GM12878 (cell line): ENCODE results near the gene TSSK3. TPM values are rescaled to one million over a fixed set of nuclear protein-coding genes. Genes with fewer than 3 reads are reported as not detected.

Experiments used
- ATAC-seq: fragments of 200-7000 bp; cut with Tn5 transposase; 3 replicates; pipeline ENCODE4 v1.9.1; 2020; ENCODE audit warnings: mild to moderate bottlenecking, moderate library complexity
- BruUV-seq: library from RNA; stranded (reverse); fragments of 400-500 nt; replicated peaks from 2 replicates; lab custom pipeline; 2021; lab: Mats Ljungman, UMichigan
- CTCF ChIA-PET: fragments of 300-600 bp; sonication (Branson Sonifier 250); formaldehyde crosslinking; extraction: SDS; loops from one replicate; lab custom pipeline; 2021; ENCODE audit warnings: inconsistent platforms; lab: Yijun Ruan, JAX
- POLR2A ChIA-PET: fragments of 350-600 bp; formaldehyde crosslinking; extraction: SDS; loops from one replicate; lab custom pipeline; 2021; ENCODE audit warnings: inconsistent platforms; lab: Charles Lee
- RAD21 ChIA-PET: fragments of 300-600 bp; sonication (Branson Sonifier 250); formaldehyde crosslinking; loops from one replicate; lab custom pipeline; 2023; ENCODE audit warnings: antibody characterized with exemption; ENCODE audit not compliant: unreplicated experiment; lab: Charles Lee
- SMC1A ChIA-PET: fragments of 300-600 bp; sonication (Branson Sonifier 250); formaldehyde crosslinking; loops from one replicate; lab custom pipeline; 2023; ENCODE audit not compliant: unreplicated experiment, uncharacterized antibody; lab: Charles Lee
- DNase-seq: peaks from one replicate; pipeline ENCODE4 v3.0.0-alpha.2; 2011; ENCODE audit warnings: low read depth, low spot score
- FAIRE-seq: peaks from 3 replicates; lab custom pipeline; 2011; peaks lifted over from hg19 to GRCh38; lab: Jason Lieb, UNC
- H2AFZ ChIP-seq: 2 replicates; pipeline ENCODE4 v1.6.0; 2011; ENCODE audit warnings: low read depth, low read length, control low read depth; ENCODE audit not compliant: control insufficient read depth
- H3K27ac ChIP-seq: 2 replicates; pipeline ENCODE4 v1.5.1; 2011; ENCODE audit warnings: control low read depth; ENCODE audit not compliant: control insufficient read depth, insufficient read depth
- H3K27me3 ChIP-seq, 2 experiments: replicated peaks in 1 of 2; 2 replicates each; pipeline versions ENCODE4 v1.6.0 to v1.6.1; 2011; ENCODE audit warnings: low read length in 1 of 2; ENCODE audit not compliant: control insufficient read depth in 2 of 2, insufficient read depth in 2 of 2
- H3K36me3 ChIP-seq, 2 experiments: 2 replicates each; pipeline ENCODE4 v1.5.1; 2011; ENCODE audit warnings: low read length in 1 of 2; ENCODE audit not compliant: control insufficient read depth in 2 of 2, insufficient read depth in 2 of 2
- H3K4me1 ChIP-seq: 2 replicates; pipeline ENCODE4 v1.6.1; 2011; ENCODE audit warnings: mild to moderate bottlenecking, low read length, moderate library complexity, mixed read lengths; ENCODE audit not compliant: control insufficient read depth, insufficient read depth
- H3K4me2 ChIP-seq: 2 replicates; pipeline ENCODE4 v1.6.0; 2011; ENCODE audit warnings: control low read depth; ENCODE audit not compliant: control insufficient read depth, insufficient read depth
- H3K4me3 ChIP-seq: fragments of 200-600 bp; sonication (generic); 2 replicates; pipeline ENCODE4 v1.5.1; 2016
- H3K79me2 ChIP-seq: 2 replicates; pipeline ENCODE4 v1.6.0; 2011; ENCODE audit warnings: low read length; ENCODE audit not compliant: control insufficient read depth, insufficient read depth
- H3K9ac ChIP-seq: 2 replicates; pipeline ENCODE4 v1.8.0; 2011; ENCODE audit warnings: low read length, control low read depth, mixed read lengths; ENCODE audit not compliant: control insufficient read depth, insufficient read depth
- H3K9me3 ChIP-seq: replicated peaks from 3 replicates; pipeline ENCODE4 v1.5.1; 2011; ENCODE audit warnings: mild to moderate bottlenecking, low read length; ENCODE audit not compliant: control insufficient read depth, insufficient read depth
- H4K20me1 ChIP-seq: 2 replicates; pipeline ENCODE4 v1.6.0; 2011; ENCODE audit not compliant: control insufficient read depth, insufficient read depth
- BCL11A ChIP-seq: IDR thresholded peaks from 2 replicates; pipeline ENCODE4 v1.6.1; 2011; ENCODE audit warnings: low read depth, low read length
- CHD4 ChIP-seq: fragments of 200-600 bp; sonication (generic); IDR thresholded peaks from 2 replicates; pipeline ENCODE4 v1.6.1; 2016; ENCODE audit warnings: mild to moderate bottlenecking
- E2F4 ChIP-seq: IDR thresholded peaks from 2 replicates; pipeline ENCODE4 v1.6.1; 2012; ENCODE audit warnings: low read depth, low read length, improper control_type of control experiment
- E2F8 ChIP-seq: fragments of 450-650 bp; IDR thresholded peaks from 2 replicates; pipeline ENCODE4 v1.6.1; 2018; ENCODE audit warnings: mild to moderate bottlenecking, low read depth, moderate library complexity; ENCODE audit not compliant: partially characterized antibody
- NR2F1 ChIP-seq: fragments of 450-650 bp; conservative IDR thresholded peaks from 2 replicates; pipeline ENCODE4 v1.6.1; 2017; ENCODE audit warnings: mild to moderate bottlenecking
- NRF1 ChIP-seq: conservative IDR thresholded peaks from 2 replicates; pipeline ENCODE4 v1.6.1; 2011; ENCODE audit warnings: mild to moderate bottlenecking, low read depth, low read length, improper control_type of control experiment
- PML ChIP-seq: IDR thresholded peaks from 2 replicates; pipeline ENCODE4 v1.6.1; 2012; ENCODE audit warnings: low read length, inconsistent platforms
- POLR2A ChIP-seq: IDR thresholded peaks from 2 replicates; pipeline ENCODE4 v1.6.1; 2011; ENCODE audit warnings: low read depth, mild to moderate bottlenecking, low read length
- RELA ChIP-seq: fragments of 450-650 bp; IDR thresholded peaks from 2 replicates; pipeline ENCODE4 v1.8.0; 2014; ENCODE audit warnings: borderline replicate concordance; ENCODE audit not compliant: partially characterized antibody
- YY1 ChIP-seq: IDR thresholded peaks from 2 replicates; pipeline ENCODE4 v1.6.1; 2011; ENCODE audit warnings: low read depth, mild to moderate bottlenecking, low read length
- ZBED1 ChIP-seq: IDR thresholded peaks from 2 replicates; pipeline ENCODE4 v1.6.1; 2016; ENCODE audit warnings: borderline replicate concordance
- WGBS: methylation state at CpG from one replicate; pipeline ENCODE4 v1.1.6; 2016; ENCODE audit warnings: low lambda C conversion rate; ENCODE audit not compliant: insufficient replicate concordance, insufficient coverage; ENCODE audit errors: missing lambda C conversion rate; 5-methylcytosine and 5-hydroxymethylcytosine counted together
- in situ Hi-C: fragments of 300-500 bp; cut with MboI; formaldehyde crosslinking; loops from 9 replicates; pipeline ENCODE4 v1.14.3; 2018; ENCODE audit warnings: mixed read lengths
- intact Hi-C: fragments of 100-400 bp; cut with micrococcal nuclease; formaldehyde crosslinking; loops from one replicate; pipeline ENCODE4 v1.14.2; 2022; ENCODE audit not compliant: unreplicated experiment
- polyA plus RNA-seq, 11 experiments: library from polyadenylated mRNA; depleted of rRNA in 4 of 11; unstranded in 6 of 11; stranded (reverse) in 5 of 11; fragments of >200 nt; fragmentation: Nextera tagmentation in 4 of 11; fragmentation: Illumina TruSeq in 1 of 11; extraction: Ambion mirVana in 4 of 11; extraction: Trizol in 1 of 11; gene quantifications; 1 replicate in 1 of 11; 2 replicates in 10 of 11; pipeline versions ENCODE4 v1.2.1 to v1.2.3, GENCODE V29; 2011 to 2016; ENCODE audit warnings: inconsistent platforms in 2 of 11, missing spikeins in 2 of 11, low read depth in 1 of 11
- total RNA-seq, 4 experiments: library from RNA; depleted of rRNA in 3 of 4; stranded (reverse); fragments of >200 nt in 3 of 4; fragmentation: Illumina TruSeq in 1 of 4; extraction: Trizol in 1 of 4; gene quantifications; 2 replicates each; pipeline versions ENCODE4 v1.2.1 to v1.2.3, GENCODE V29; 2013 to 2021
- TF ChIP-seq, protein P1 (sequence below): fragments of 450-650 bp; IDR thresholded peaks from 2 replicates; pipeline ENCODE4 v1.6.1; 2016; ENCODE audit warnings: mild to moderate bottlenecking
- TF ChIP-seq, protein P2 (sequence below): IDR thresholded peaks from 2 replicates; pipeline ENCODE4 v1.6.1; 2011; ENCODE audit warnings: borderline replicate concordance, low read depth, mild to moderate bottlenecking, moderate library complexity, mixed read lengths, low read length; ENCODE audit not compliant: insufficient read depth; ENCODE audit errors: extremely low read length

Gene TSSK3
- total and polyA plus RNA-seq, 10 of the 15 experiments (the other 5 are each of a cell fraction or from before 2014, with no cell fraction given) = 0.42 to 0.82 (median 0.60) TPM

DNA sequence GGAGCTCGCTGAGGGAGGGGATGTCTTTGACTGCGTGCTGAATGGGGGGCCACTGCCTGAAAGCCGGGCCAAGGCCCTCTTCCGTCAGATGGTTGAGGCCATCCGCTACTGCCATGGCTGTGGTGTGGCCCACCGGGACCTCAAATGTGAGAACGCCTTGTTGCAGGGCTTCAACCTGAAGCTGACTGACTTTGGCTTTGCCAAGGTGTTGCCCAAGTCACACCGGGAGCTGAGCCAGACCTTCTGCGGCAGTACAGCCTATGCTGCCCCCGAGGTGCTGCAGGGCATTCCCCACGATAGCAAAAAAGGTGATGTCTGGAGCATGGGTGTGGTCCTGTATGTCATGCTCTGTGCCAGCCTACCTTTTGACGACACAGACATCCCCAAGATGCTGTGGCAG lies 1.4 kb downstream of the TSSK3 start:
- no peak overlapping the region for H2AFZ ChIP-seq
- H3K79me2 ChIP-seq = no peaks in the 10 kb centered on the region
- no peak for TF ChIP-seq ZBED1
- TF ChIP-seq POLR2A = peak; percentile 34; the same call in 1 of the 2 replicates
- in situ Hi-C loops = no loop called here
- no peak overlapping the region for H3K9ac ChIP-seq
- no peak overlapping the region for H3K27ac ChIP-seq
- H3K4me3 ChIP-seq = no peak overlapping the region
- ATAC-seq (no peak), FAIRE-seq (no peak), DNase-seq (no peak)
- no peaks in the 10 kb centered on the region for H4K20me1 ChIP-seq
- BruUV-seq = no TSS peak
- RAD21 ChIA-PET = no interaction called here
- WGBS = 98% methylated on average over 12 of the region's 12 CpGs
- intact Hi-C loops = no loop called here
- CTCF ChIA-PET = interaction anchor here (2.6 kb wide), 1 partner anchor 11 kb away, joined by 7 read pairs; no protein-coding TSS in a partner anchor
- H3K4me1 ChIP-seq = peaks cover 7% of the 10 kb centered on the region
- H3K9me3 ChIP-seq = no peaks in the 10 kb centered on the region
- H3K36me3 ChIP-seq = peaks cover 3 to 10% of the 10 kb centered on the region in 2 experiments
- H3K4me2 ChIP-seq = no peak overlapping the region
- SMC1A ChIA-PET = interaction anchor here (0.5 kb wide), 1 partner anchor 153 kb away, joined by 3 read pairs; no protein-coding TSS in a partner anchor
- POLR2A ChIA-PET = no interaction called here
- H3K27me3 ChIP-seq = no peaks in the 10 kb centered on the region

GRCh38 chr1:32364836-32365235 lies 2.5 kb downstream of the TSSK3 start:
- RAD21 ChIA-PET = no interaction called here
- WGBS = 85% methylated on average over 5 of the region's 5 CpGs
- intact Hi-C loops (no loop called here), in situ Hi-C loops (no loop called here)
- peaks cover 4% of the 10 kb centered on the region for H3K4me1 ChIP-seq
- ATAC-seq (no peak), DNase-seq (no peak), FAIRE-seq (no peak)
- no peak overlapping the region for H3K27ac ChIP-seq
- SMC1A ChIA-PET = interaction anchor here (0.6 to 0.7 kb wide), 2 partner anchors 210 to 492 kb away, joined by 3 read pairs; no protein-coding TSS in a partner anchor
- no peaks in the 10 kb centered on the region for H3K79me2 ChIP-seq
- H2AFZ ChIP-seq = no peak overlapping the region
- no peaks in the 10 kb centered on the region for H3K27me3 ChIP-seq
- TF ChIP-seq, protein P1, sequence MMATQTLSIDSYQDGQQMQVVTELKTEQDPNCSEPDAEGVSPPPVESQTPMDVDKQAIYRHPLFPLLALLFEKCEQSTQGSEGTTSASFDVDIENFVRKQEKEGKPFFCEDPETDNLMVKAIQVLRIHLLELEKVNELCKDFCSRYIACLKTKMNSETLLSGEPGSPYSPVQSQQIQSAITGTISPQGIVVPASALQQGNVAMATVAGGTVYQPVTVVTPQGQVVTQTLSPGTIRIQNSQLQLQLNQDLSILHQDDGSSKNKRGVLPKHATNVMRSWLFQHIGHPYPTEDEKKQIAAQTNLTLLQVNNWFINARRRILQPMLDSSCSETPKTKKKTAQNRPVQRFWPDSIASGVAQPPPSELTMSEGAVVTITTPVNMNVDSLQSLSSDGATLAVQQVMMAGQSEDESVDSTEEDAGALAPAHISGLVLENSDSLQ = no peak
- TF ChIP-seq CHD4 = no peak
- TF ChIP-seq BCL11A = no peak
- no peak for TF ChIP-seq NR2F1
- TF ChIP-seq NRF1 = no peak
- no peak for TF ChIP-seq E2F4
- TF ChIP-seq PML = no peak
- TF ChIP-seq, protein P2, sequence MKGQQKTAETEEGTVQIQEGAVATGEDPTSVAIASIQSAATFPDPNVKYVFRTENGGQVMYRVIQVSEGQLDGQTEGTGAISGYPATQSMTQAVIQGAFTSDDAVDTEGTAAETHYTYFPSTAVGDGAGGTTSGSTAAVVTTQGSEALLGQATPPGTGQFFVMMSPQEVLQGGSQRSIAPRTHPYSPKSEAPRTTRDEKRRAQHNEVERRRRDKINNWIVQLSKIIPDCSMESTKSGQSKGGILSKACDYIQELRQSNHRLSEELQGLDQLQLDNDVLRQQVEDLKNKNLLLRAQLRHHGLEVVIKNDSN = no peak
- no peak for TF ChIP-seq E2F8
- no peak for TF ChIP-seq YY1
- no peak for TF ChIP-seq RELA
- no peak overlapping the region for H3K4me3 ChIP-seq
- H3K36me3 ChIP-seq = peaks cover 3 to 10% of the 10 kb centered on the region in 2 experiments
- H4K20me1 ChIP-seq = no peaks in the 10 kb centered on the region
- BruUV-seq = no TSS peak
- CTCF ChIA-PET = interaction anchor here (0.9 to 2.6 kb wide), 5 partner anchors 10 to 149 kb away, joined by 3 to 7 read pairs (median 4); no protein-coding TSS in a partner anchor
- H3K4me2 ChIP-seq = no peak overlapping the region
- POLR2A ChIA-PET = no interaction called here
- no peaks in the 10 kb centered on the region for H3K9me3 ChIP-seq
- H3K9ac ChIP-seq = no peak overlapping the region
